B cell (primary cell): Measurements from ENCODE around the gene DLGAP5.

Source experiments
- CTCF ChIP-seq: fragments of 200-600 bp; IDR thresholded peaks from one replicate; pipeline ENCODE4 v1.8.0; 2022; ENCODE audit warnings: antibody characterized with exemption, mild to moderate bottlenecking
- EZH2 ChIP-seq: IDR thresholded peaks from 2 replicates; pipeline ENCODE4 v1.6.1; 2012; ENCODE audit warnings: borderline replicate concordance, low read depth, mild to moderate bottlenecking, moderate library complexity, low read length; ENCODE audit not compliant: insufficient read depth, poor library complexity, severe bottlenecking

DNA sequence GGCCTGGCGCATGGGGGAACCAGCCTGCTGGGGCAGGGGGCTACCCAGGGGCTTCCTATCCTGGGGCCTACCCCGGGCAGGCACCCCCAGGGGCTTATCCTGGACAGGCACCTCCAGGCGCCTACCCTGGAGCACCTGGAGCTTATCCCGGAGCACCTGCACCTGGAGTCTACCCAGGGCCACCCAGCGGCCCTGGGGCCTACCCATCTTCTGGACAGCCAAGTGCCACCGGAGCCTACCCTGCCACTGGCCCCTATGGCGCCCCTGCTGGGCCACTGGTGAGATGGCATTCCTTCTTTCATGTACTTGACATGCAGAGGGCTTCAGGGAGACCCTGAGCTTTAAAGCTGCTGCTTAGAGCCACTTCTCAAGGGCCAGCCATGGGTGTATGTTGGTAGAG lies 53.3 kb downstream of the DLGAP5 start:
- no peak for TF ChIP-seq EZH2
- no peak for TF ChIP-seq CTCF
